Gastroesophageal sphincter (tissue), 3 donors: ENCODE data around the gene KRTAP10-3.

Experiments used
- CTCF ChIP-seq, 4 experiments: fragments of 200-600 bp in 2 of 4; fragments of 450-650 bp in 2 of 4; sonication (generic) in 1 of 4; IDR thresholded peaks; one replicate each; pipeline ENCODE4 v1.5.1; 2017 to 2019; ENCODE audit warnings: antibody characterized with exemption in 4 of 4, mild to moderate bottlenecking in 2 of 4, moderate library complexity in 2 of 4
- POLR2A ChIP-seq, 2 donors: fragments of 450-650 bp; IDR thresholded peaks; one replicate each; pipeline ENCODE4 v1.6.1; 2017; ENCODE audit warnings: antibody characterized with exemption in 2 of 2, mild to moderate bottlenecking in 2 of 2, moderate library complexity in 1 of 2

- TF ChIP-seq POLR2A (IDR thresholded peaks at IDR 0.05) (no peak), CTCF (IDR thresholded peaks at IDR 0.05) (no peak)
Observed at GRCh38 chr21:44527156-44527982, 31.2 kb downstream of the KRTAP10-3 start.
